WTC11 (cell line): ENCODE results near the gene GRIN2C.

Experiments
- CREM ChIP-seq: sonication (generic); formaldehyde crosslinking; IDR thresholded peaks from 2 replicates; pipeline ENCODE4 v1.8.1; 2022; ENCODE audit warnings: mild to moderate bottlenecking, missing genetic modification reagents, moderate library complexity
- CTCF ChIP-seq: fragments of 200-600 bp; IDR thresholded peaks from 2 replicates; pipeline ENCODE4 v1.8.0; 2022; ENCODE audit warnings: antibody characterized with exemption
- IRF2 ChIP-seq: sonication (generic); formaldehyde crosslinking; IDR thresholded peaks from 2 replicates; pipeline ENCODE4 v1.8.0; 2022; ENCODE audit warnings: low read depth, missing genetic modification reagents, borderline replicate concordance
- USF2 ChIP-seq: sonication (generic); formaldehyde crosslinking; IDR thresholded peaks from 2 replicates; pipeline ENCODE4 v1.8.1; 2023; ENCODE audit warnings: mild to moderate bottlenecking, missing genetic modification reagents, moderate library complexity

- TF ChIP-seq USF2 (CRISPR knock-in tag) (no peak), IRF2 (CRISPR knock-in tag) (no peak), CTCF (no peak), CREM (CRISPR knock-in tag) (no peak)
Measured at GRCh38 chr17:74799097-74799496, 60.6 kb downstream of the GRIN2C start.
